ENCODE measurements around the gene NUP54. TPM values are rescaled to one million over a fixed set of nuclear protein-coding genes. Genes with fewer than 3 reads are reported as not detected.

The NUP54 gene
- total and polyA plus RNA-seq, 2 experiments from 2014 or later: 37.6 to 47.3 TPM

GRCh38 chr4:76194325-76194724, 46.1 kb upstream of the NUP54 start:
- Histone ChIP-seq H3F3A (ENCODE audit: insufficient read depth) (peaks cover 55% of the 10 kb centered on the region), H3K9me3 (ENCODE audit: low read depth) (no peaks in the 10 kb centered on the region), H3K27ac (peak overlapping the region; percentile 88), H3K4me1 (ENCODE audit: insufficient read depth) (peaks cover 55% of the 10 kb centered on the region), H3K36me3 (ENCODE audit: low read depth) (peaks cover 9% of the 10 kb centered on the region; the same call in 1 of the 2 replicates), H3K4me2 (ENCODE audit: unreplicated experiment) (peak overlapping the region; percentile 61), H2AFZ (no peak overlapping the region), H3K79me2 (ENCODE audit: insufficient read depth) (peaks cover 78% of the 10 kb centered on the region), H3K9me2 (ENCODE audit: insufficient read depth) (no peaks in the 10 kb centered on the region), H3K9ac (peak overlapping the region; percentile 60), H3K27me3 (replicated peaks; ENCODE audit: insufficient read depth) (no peaks in the 10 kb centered on the region), H3K4me3 (peak overlapping the region; percentile 30), H4K20me1 (ENCODE audit: insufficient read depth) (no peaks in the 10 kb centered on the region)
- peak; percentile 96 for DNase-seq
- WGBS, 2 experiments (ENCODE audit: low coverage in 1 of 2, low lambda C conversion rate in 2 of 2, missing lambda C conversion rate in 2 of 2): 0% methylated on average over 2 of the region's 2 CpGs
- in situ Hi-C loops (cut with MboI): no loop called here
- TF ChIP-seq EZH2phosphoT487 (IDR thresholded peaks at IDR 0.05; ENCODE audit: insufficient read depth, low read depth) (no peak), EZH2 (IDR thresholded peaks at IDR 0.05; ENCODE audit: insufficient read depth, poor library complexity, severe bottlenecking) (no peak)

DNA sequence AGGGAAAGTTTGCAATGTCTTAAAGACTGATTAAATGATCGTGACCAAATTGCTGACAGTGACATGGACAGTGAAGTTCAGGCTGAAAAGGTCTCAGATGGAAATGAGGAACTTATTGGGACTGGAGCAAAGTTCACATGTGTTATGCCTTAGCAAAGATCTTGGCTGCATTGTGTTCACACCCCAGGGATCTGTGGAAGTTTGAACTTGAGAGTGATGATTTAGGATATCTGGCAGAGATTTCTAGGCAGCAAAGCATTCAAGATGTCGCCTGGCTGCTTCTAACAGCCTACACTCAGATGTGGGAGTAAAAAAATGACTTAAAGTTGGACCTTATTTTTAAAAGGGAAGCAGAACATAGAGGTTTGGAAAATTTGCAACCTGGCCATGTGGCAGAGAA, 44.0 kb upstream of the NUP54 start:
- Histone ChIP-seq H3K27ac (no peak overlapping the region), H3K4me2 (ENCODE audit: unreplicated experiment) (no peak overlapping the region), H3K9me3 (ENCODE audit: low read depth) (no peaks in the 10 kb centered on the region), H3K27me3 (replicated peaks; ENCODE audit: insufficient read depth) (no peaks in the 10 kb centered on the region), H3K4me3 (no peak overlapping the region), H3K9ac (no peak overlapping the region), H3K79me2 (ENCODE audit: insufficient read depth) (peaks cover 86% of the 10 kb centered on the region), H3F3A (ENCODE audit: insufficient read depth) (peaks cover 38% of the 10 kb centered on the region), H3K4me1 (ENCODE audit: insufficient read depth) (peaks cover 34% of the 10 kb centered on the region), H2AFZ (no peak overlapping the region), H4K20me1 (ENCODE audit: insufficient read depth) (no peaks in the 10 kb centered on the region), H3K9me2 (ENCODE audit: insufficient read depth) (no peaks in the 10 kb centered on the region), H3K36me3 (ENCODE audit: low read depth) (peaks cover 9% of the 10 kb centered on the region; the same call in 1 of the 2 replicates)
- WGBS, 2 experiments (ENCODE audit: low coverage in 1 of 2, low lambda C conversion rate in 2 of 2, missing lambda C conversion rate in 2 of 2): 46 to 48% methylated on average over 2 of the region's 2 CpGs
- TF ChIP-seq EZH2phosphoT487 (IDR thresholded peaks at IDR 0.05; ENCODE audit: insufficient read depth, low read depth) (no peak), EZH2 (IDR thresholded peaks at IDR 0.05; ENCODE audit: insufficient read depth, poor library complexity, severe bottlenecking) (no peak)
- in situ Hi-C loops (cut with MboI): no loop called here
- DNase-seq: no peak

- Histone ChIP-seq H3K9ac (no peak overlapping the region), H3K4me1 (ENCODE audit: insufficient read depth) (peaks cover 1% of the 10 kb centered on the region), H4K20me1 (ENCODE audit: insufficient read depth) (no peaks in the 10 kb centered on the region), H2AFZ (no peak overlapping the region), H3K4me2 (ENCODE audit: unreplicated experiment) (no peak overlapping the region), H3K36me3 (ENCODE audit: low read depth) (peaks cover 9% of the 10 kb centered on the region; the same call in 1 of the 2 replicates), H3K79me2 (ENCODE audit: insufficient read depth) (peaks cover 99% of the 10 kb centered on the region), H3K4me3 (no peak overlapping the region), H3F3A (ENCODE audit: insufficient read depth) (peaks cover 11% of the 10 kb centered on the region), H3K9me2 (ENCODE audit: insufficient read depth) (no peaks in the 10 kb centered on the region), H3K9me3 (ENCODE audit: low read depth) (no peaks in the 10 kb centered on the region), H3K27ac (no peak overlapping the region), H3K27me3 (replicated peaks; ENCODE audit: insufficient read depth) (no peaks in the 10 kb centered on the region)
- WGBS, 2 experiments (ENCODE audit: low coverage in 1 of 2, low lambda C conversion rate in 2 of 2, missing lambda C conversion rate in 2 of 2): 70 to 84% methylated on average over 3 of the region's 3 CpGs
- TF ChIP-seq EZH2phosphoT487 (IDR thresholded peaks at IDR 0.05; ENCODE audit: insufficient read depth, low read depth) (no peak), EZH2 (IDR thresholded peaks at IDR 0.05; ENCODE audit: insufficient read depth, poor library complexity, severe bottlenecking) (no peak)
- no peak for DNase-seq
- in situ Hi-C loops (cut with MboI): loop anchor here (10.0 kb wide), 1 partner anchor 316 kb away; no protein-coding TSS in a partner anchor
Observed at GRCh38 chr4:76188557-76188956, 40.4 kb upstream of the NUP54 start.

DNA sequence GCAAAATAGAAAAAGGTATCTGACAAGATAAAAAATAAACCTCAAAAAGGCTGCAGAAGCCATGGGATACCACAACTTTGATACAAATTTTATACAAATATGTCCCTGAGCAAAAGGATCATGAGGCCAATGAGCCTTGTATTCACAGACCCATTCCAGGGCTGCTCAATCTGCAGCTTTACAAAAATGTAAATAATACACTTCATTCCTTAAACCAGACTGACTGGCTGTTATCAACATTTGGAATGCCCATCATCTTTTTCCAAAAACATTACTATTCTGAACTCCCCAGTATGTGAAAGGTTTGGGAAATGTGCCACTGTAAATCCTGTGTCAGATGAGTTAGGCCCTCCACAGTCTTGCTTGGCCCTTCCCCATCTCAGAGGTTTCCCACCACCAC, 40.0 kb upstream of the NUP54 start:
- Histone ChIP-seq H3K79me2 (ENCODE audit: insufficient read depth) (peaks cover 99% of the 10 kb centered on the region), H3K27ac (no peak overlapping the region), H3K9me2 (ENCODE audit: insufficient read depth) (no peaks in the 10 kb centered on the region), H3K9me3 (ENCODE audit: low read depth) (no peaks in the 10 kb centered on the region), H3K4me1 (ENCODE audit: insufficient read depth) (no peaks in the 10 kb centered on the region), H3K27me3 (replicated peaks; ENCODE audit: insufficient read depth) (no peaks in the 10 kb centered on the region), H3K4me3 (no peak overlapping the region), H3K36me3 (ENCODE audit: low read depth) (peaks cover 9% of the 10 kb centered on the region; the same call in 1 of the 2 replicates), H3F3A (ENCODE audit: insufficient read depth) (peaks cover 8% of the 10 kb centered on the region; the same call in 1 of the 2 replicates), H2AFZ (no peak overlapping the region), H3K4me2 (ENCODE audit: unreplicated experiment) (no peak overlapping the region), H3K9ac (no peak overlapping the region), H4K20me1 (ENCODE audit: insufficient read depth) (no peaks in the 10 kb centered on the region)
- TF ChIP-seq EZH2phosphoT487 (IDR thresholded peaks at IDR 0.05; ENCODE audit: insufficient read depth, low read depth) (no peak), EZH2 (IDR thresholded peaks at IDR 0.05; ENCODE audit: insufficient read depth, poor library complexity, severe bottlenecking) (no peak)
- DNase-seq: no peak
- in situ Hi-C loops (cut with MboI): loop anchor here (10.0 kb wide), 1 partner anchor 317 kb away; no protein-coding TSS in a partner anchor

Data from GM23248 (cell line).